HG02588 (cell line): ENCODE results near the gene HSD17B2.
"Not testable (repeated sequence)": the region's sequence is repeated elsewhere in the genome, so short reads cannot be mapped to it uniquely, and the experiment has no call there.

Source experiments
- ATAC-seq: cut with Tn5 transposase; IDR thresholded peaks from one replicate; pipeline ENCODE4 v1.9.1; 2021; ENCODE audit warnings: mild to moderate bottlenecking, moderate library complexity; ENCODE audit not compliant: unreplicated experiment

HSD17B2 gene

GRCh38 chr16:82074019-82074558, 39.0 kb downstream of the HSD17B2 start:
- no peak for ATAC-seq

- ATAC-seq: no peak
Measured at GRCh38 chr16:82078125-82078524, 43.1 kb downstream of the HSD17B2 start.

DNA sequence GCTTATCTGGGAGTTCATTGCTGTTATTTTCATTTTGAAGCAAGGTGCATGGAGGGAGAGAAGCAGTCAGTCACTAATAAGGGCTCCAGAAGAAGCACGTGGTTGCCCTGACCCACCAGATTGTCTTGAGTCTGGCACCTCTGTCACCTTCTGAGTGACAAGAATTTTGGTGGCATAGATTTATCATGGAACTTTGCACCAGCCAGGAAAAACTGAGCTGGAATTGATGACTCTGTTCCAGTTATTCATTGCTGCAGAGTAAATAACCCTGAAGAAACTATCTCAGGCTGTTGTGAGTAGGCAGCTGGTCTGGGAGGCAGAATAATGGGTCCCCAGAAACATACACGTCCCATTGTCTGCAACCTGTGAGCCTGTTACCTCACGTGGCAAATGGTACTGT, 44.8 kb downstream of the HSD17B2 start:
- no peak for ATAC-seq

DNA sequence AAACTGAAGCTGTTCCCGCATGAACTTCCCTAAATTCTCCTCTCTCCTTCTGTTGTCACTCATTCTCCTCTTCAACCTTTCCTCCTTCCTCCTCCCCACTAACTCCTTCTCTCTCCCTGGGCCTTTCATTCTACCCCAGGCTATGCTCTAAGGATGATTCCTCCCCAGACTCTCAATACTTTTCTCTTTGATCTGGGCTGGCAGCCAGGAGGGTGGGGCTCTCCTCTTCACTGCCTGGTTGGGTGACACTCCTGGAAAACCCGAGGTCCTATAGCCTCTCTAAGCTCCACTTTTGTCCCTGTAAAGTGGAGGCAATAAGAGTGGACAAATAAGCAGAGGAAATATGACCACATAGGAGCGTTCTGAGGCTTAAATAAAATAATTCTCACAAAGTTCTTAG, 46.2 kb downstream of the HSD17B2 start:
- no peak for ATAC-seq

GRCh38 chr16:82082097-82082496, 47.0 kb downstream of the HSD17B2 start:
- no peak for ATAC-seq

DNA sequence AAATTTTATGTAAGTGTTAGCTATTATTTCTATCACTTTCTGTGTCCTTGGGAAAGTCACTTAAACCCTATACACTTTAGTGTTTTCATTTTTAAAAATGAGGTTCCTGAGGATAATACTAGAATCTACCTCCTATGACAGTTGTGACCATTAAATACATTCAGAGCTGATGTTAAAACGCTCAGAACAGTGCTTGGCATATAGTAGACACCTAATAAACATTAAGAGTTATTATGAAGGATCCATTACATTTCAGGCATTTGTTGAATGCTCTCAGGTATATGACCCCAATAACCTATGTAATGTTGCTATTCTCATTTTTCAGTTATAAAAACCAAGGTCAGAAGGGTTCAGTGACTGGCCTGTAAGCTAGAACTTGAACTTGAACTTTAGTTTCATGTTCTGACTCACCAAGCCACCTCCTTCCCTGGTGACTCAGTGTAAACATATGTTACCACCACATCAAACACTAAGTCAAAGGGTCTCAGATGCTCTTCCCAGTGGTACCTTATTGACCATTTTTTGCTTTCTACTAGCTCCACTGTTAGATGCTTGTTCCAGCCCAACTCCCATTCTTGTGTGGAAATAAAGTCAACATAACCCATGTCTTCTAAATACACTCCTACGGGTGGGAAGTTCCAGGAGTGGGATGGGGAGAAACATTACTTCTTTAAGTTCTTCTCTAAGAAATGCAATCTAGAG, 47.6 kb downstream of the HSD17B2 start:
- no peak for ATAC-seq

GRCh38 chr16:82083710-82084353, 48.8 kb downstream of the HSD17B2 start:
- no peak for ATAC-seq

GRCh38 chr16:82085011-82085779, 50.1 kb downstream of the HSD17B2 start:
- no peak for ATAC-seq

DNA sequence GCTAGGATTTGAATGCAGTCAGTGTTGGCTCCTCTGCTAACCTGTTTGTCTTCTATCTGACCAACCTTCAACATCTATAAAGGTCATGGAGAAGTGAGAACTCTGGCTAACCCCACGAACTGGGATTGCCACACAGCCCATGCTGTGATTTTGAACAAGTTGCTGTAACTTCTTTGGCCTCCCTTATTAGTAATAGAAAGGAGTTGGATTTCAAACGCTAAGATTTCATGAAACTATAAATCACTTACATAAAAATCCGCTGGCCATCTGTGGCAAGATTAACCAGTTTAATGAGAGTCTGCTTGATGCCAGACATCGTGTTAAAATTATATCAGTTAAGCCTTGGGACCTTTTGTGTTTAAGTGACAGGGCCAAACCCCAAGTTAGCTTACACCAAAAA, 53.4 kb downstream of the HSD17B2 start:
- no peak for ATAC-seq

DNA sequence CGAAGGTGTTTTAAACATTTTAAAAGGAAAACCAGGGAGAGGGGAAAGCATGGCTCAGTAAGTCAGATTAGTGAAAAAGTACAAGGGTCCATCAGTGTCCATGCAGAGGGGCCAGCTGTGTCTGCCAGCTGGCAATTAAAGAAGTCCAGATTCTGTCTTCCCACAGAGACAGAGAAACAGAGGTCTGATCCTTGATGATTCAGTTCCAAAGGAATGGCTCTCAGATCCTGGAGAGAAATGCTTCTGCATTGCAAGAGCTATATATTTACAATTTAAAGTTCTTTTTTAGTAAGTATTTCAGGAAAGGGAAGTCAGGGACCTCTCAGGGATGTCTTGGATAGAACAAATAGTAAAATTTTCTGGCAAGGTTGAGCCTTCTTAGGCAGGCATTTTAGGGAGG, 56.2 kb downstream of the HSD17B2 start:
- no peak for ATAC-seq

DNA sequence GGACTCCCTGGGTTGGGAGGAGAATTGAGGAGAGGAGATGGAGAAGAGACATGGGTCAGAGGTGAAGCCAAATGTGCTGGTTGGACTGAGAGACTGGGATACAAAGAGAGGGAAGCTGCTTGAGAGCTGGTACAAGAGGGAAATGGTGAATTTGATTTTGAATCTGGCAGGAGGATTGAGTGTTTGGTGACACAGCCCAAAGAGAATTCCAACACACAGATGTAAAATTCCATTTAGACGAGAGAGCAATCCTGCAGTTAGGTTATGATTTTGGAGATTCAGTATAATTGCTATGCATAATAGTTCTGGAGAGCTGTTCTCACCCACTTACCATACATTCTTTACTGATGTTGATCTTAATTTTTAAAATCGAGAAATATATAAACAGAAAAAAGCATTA, 57.7 kb downstream of the HSD17B2 start:
- no peak for ATAC-seq

DNA sequence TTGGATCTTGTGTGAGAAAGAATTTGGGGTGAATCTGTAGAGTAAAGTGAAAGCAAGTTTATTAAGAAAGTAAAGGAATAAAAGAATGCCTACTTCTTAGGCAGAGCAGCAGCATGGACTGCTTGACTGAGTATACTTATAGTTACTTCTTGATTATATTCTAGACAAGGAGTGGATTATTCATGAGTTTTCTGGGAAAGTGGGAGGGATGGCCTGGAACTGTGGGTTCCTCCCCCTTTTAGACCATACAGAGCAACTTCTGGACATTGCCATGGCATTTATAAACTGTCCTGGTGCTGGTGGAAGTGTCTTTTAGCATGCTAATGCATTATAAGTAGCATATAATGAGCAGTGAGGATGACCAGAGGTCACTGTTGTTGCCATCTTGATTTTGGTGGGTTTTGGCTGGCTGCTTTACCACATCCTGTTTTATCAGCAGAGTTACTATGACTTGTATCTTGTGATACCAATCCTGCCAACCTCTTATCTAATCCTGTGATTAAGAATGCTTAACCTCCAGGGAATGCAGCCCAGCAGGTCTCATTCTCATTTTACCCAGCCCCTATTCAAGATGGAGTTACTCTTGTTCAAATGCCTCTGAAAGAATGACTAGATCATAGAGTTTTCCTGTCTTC, 58.7 kb downstream of the HSD17B2 start:
- ATAC-seq: no peak

- ATAC-seq: no peak
Measured at GRCh38 chr16:82094942-82095540, 60.0 kb downstream of the HSD17B2 start.

DNA sequence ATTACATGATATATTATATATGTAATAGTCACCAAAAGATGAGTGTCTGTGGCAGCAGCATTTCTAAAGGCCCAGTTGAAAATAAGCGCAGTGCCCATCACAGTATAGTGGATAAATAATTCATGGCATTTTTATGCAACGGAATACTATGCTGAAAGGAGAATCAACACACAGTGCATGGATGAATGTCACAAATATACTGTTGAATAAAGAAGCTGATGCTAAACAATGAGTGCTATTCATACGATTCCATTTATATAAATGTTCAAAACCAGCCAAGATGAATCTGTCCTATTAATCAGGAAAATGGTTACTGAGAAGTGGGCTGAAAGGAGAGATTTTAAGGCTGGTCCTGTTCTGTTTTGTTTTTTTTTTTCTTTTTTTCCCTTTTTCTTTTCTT, 61.6 kb downstream of the HSD17B2 start:
- no peak for ATAC-seq

GRCh38 chr16:82105107-82105506, 70.1 kb downstream of the HSD17B2 start:
- no peak for ATAC-seq

- ATAC-seq: no peak
Measured at GRCh38 chr16:82108100-82108499, 73.0 kb downstream of the HSD17B2 start.

DNA sequence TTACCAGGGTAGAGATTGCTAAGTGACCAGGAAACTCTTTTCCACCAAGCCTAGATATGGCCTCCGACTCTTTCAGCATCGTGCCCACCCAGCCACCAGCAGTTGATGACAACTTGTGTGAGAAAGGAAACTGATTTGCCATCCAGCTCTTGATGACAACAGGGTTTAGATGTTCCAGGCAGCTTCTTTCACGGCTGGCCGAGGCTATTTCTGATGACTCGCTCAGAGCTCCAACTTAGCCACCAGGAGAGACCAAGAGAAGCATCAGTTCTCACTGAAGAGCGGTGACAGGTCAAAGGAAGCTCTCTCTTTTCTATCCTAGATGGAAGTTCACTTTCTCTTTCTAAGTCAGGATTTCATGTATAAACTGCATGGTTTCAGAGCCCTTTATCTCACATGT, 73.7 kb downstream of the HSD17B2 start:
- no peak for ATAC-seq

DNA sequence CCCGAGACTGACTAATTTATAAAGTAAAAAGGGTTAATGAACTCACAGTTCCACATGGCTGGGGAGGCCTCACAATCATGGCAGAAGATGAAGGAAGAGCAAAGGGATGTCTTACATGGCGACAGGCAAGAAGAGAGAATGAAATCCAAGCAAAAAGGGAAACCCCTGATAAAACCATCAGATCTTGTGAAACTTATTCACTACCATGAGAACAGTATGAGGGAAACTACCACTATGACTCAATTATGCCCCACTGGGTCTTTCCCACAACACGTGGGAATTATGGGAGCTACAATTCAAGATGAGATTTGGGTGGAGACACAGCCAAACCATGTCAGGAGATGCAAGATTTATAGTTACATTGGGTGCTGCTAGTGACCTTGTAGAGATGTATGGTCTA, 74.2 kb downstream of the HSD17B2 start:
- ATAC-seq: not testable (repeated sequence)

GRCh38 chr16:82111944-82112343, 76.9 kb downstream of the HSD17B2 start:
- no peak for ATAC-seq

GRCh38 chr16:82113741-82114140, 78.7 kb downstream of the HSD17B2 start:
- ATAC-seq: no peak

DNA sequence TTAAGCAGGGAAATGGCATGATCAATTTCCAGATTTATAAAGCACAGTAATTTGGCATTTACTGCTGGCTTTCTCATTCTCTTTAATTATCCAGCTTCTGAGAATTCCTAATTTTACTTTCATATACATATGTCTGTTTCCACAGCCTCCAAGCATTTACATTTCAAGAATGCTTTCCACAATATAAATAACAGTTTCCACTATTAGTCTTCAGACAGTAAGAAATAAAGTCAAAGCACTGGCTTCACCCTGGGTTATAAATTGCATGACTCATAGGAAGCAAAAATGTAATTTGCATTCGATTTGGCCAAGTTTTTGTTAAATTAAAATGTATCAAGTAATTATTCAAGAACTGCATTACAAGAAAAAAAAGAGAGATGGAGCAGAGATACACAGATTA, 81.5 kb downstream of the HSD17B2 start:
- ATAC-seq: no peak
